GM23338 (cell line): ENCODE data around the gene TSPAN12. TPM values are rescaled to one million over a fixed set of nuclear protein-coding genes. Genes with fewer than 3 reads are reported as not detected.

Experiments used
- ATAC-seq: fragments of 200-7000 bp; cut with Tn5 transposase; 3 replicates; pipeline ENCODE4 v1.9.1; 2020
- DNase-seq: peaks from one replicate; pipeline ENCODE4 v3.0.0-alpha.2; 2015; ENCODE audit warnings: low spot score
- H2AFZ ChIP-seq: fragments of 200-600 bp; sonication (generic); 2 replicates; pipeline ENCODE4 v1.8.0; 2016; ENCODE audit warnings: antibody characterized with exemption, mild to moderate bottlenecking, moderate library complexity
- H3F3A ChIP-seq: fragments of 200-600 bp; sonication (generic); replicated peaks from 2 replicates; pipeline ENCODE4 v1.8.0; 2017; ENCODE audit warnings: antibody characterized with exemption, mixed run types, low read depth
- H3K27ac ChIP-seq: fragments of 200-600 bp; sonication (generic); 2 replicates; pipeline ENCODE4 v1.6.1; 2016; ENCODE audit warnings: low read depth
- H3K27me3 ChIP-seq: fragments of 200-600 bp; sonication (generic); 2 replicates; pipeline ENCODE4 v1.8.0; 2016; ENCODE audit warnings: mild to moderate bottlenecking, mixed run types, moderate library complexity; ENCODE audit not compliant: insufficient read depth
- H3K36me3 ChIP-seq: fragments of 200-600 bp; sonication (generic); 2 replicates; pipeline ENCODE4 v1.8.0; 2016; ENCODE audit warnings: mild to moderate bottlenecking; ENCODE audit not compliant: insufficient read depth
- H3K4me1 ChIP-seq: fragments of 200-600 bp; sonication (generic); 2 replicates; pipeline ENCODE4 v1.8.0; 2016; ENCODE audit warnings: mild to moderate bottlenecking, moderate library complexity; ENCODE audit not compliant: insufficient read depth
- H3K4me2 ChIP-seq: fragments of 200-600 bp; sonication (generic); 2 replicates; pipeline ENCODE4 v1.7.1; 2017; ENCODE audit warnings: mixed run types
- H3K4me3 ChIP-seq: fragments of 200-600 bp; sonication (generic); 2 replicates; pipeline ENCODE4 v1.6.1; 2016; ENCODE audit warnings: mixed run types
- H3K79me2 ChIP-seq: fragments of 200-600 bp; sonication (generic); replicated peaks from 2 replicates; pipeline ENCODE4 v1.8.0; 2017; ENCODE audit warnings: mild to moderate bottlenecking; ENCODE audit not compliant: insufficient read depth
- H3K9me2 ChIP-seq: fragments of 200-600 bp; sonication (generic); 2 replicates; pipeline ENCODE4 v1.8.0; 2017; ENCODE audit not compliant: insufficient read depth
- H4K20me1 ChIP-seq: fragments of 200-600 bp; sonication (generic); replicated peaks from 2 replicates; pipeline ENCODE4 v1.8.0; 2017; ENCODE audit warnings: mild to moderate bottlenecking; ENCODE audit not compliant: insufficient read depth
- H3K27ac Mint-ChIP-seq: 2 replicates; pipeline ENCODE4 v1.8.0; 2020; ENCODE audit warnings: inconsistent platforms, mild to moderate bottlenecking, moderate library complexity, mixed read lengths
- H3K27me3 Mint-ChIP-seq: 3 replicates; pipeline ENCODE4 v1.8.0; 2022; ENCODE audit warnings: low read depth, mild to moderate bottlenecking, moderate library complexity, mixed read lengths, inconsistent platforms; ENCODE audit not compliant: insufficient read depth, poor library complexity
- H3K36me3 Mint-ChIP-seq: 3 replicates; pipeline ENCODE4 v1.8.0; 2021; ENCODE audit warnings: low read depth, mild to moderate bottlenecking, inconsistent platforms, moderate library complexity, mixed read lengths
- H3K4me1 Mint-ChIP-seq: 3 replicates; pipeline ENCODE4 v1.8.0; 2020; ENCODE audit warnings: mild to moderate bottlenecking, inconsistent platforms, mixed read lengths
- H3K4me3 Mint-ChIP-seq: 3 replicates; pipeline ENCODE4 v1.8.0; 2021; ENCODE audit warnings: moderate library complexity, mild to moderate bottlenecking, inconsistent platforms, mixed read lengths
- H3K9me3 Mint-ChIP-seq: 3 replicates; pipeline ENCODE4 v1.8.0; 2020; ENCODE audit warnings: moderate library complexity, mild to moderate bottlenecking, inconsistent platforms, mixed read lengths
- CREB1 ChIP-seq: fragments of 250-450 bp; sonication (Bioruptor Pico); IDR thresholded peaks from 2 replicates; pipeline ENCODE4 v1.5.0; 2020; ENCODE audit warnings: low read depth, mild to moderate bottlenecking, moderate library complexity
- CTCF ChIP-seq, 2 experiments: fragments of 200-600 bp in 1 of 2; sonication (generic) in 1 of 2; conservative IDR thresholded peaks; 2 replicates each; pipeline versions ENCODE4 v1.5.1 to v1.6.1; 2016 to 2017; ENCODE audit warnings: antibody characterized with exemption in 2 of 2, low read depth in 2 of 2, mild to moderate bottlenecking in 2 of 2, moderate library complexity in 1 of 2
- ETS1 ChIP-seq: IDR thresholded peaks from 2 replicates; pipeline ENCODE4 v1.6.1; 2016; ENCODE audit warnings: antibody characterized with exemption
- EZH2 ChIP-seq: fragments of 200-600 bp; sonication (generic); IDR thresholded peaks from one replicate; pipeline ENCODE4 v1.8.0; 2017; ENCODE audit warnings: antibody characterized with exemption, mild to moderate bottlenecking, low read depth; ENCODE audit not compliant: unreplicated experiment
- EZH2phosphoT487 ChIP-seq: fragments of 200-600 bp; sonication (generic); IDR thresholded peaks from one replicate; pipeline ENCODE4 v1.8.1; 2018; ENCODE audit warnings: antibody characterized with exemption; ENCODE audit not compliant: unreplicated experiment
- JUNB ChIP-seq: IDR thresholded peaks from one replicate; pipeline ENCODE4 v1.6.1; 2016; ENCODE audit warnings: antibody characterized with exemption; ENCODE audit not compliant: unreplicated experiment
- NANOG ChIP-seq: IDR thresholded peaks from 2 replicates; pipeline ENCODE4 v1.6.1; 2016; ENCODE audit warnings: antibody characterized with exemption, borderline replicate concordance
- POLR2AphosphoS5 ChIP-seq: IDR thresholded peaks from 2 replicates; pipeline ENCODE4 v1.6.1; 2016; ENCODE audit warnings: antibody characterized with exemption, low read depth
- STAT1 ChIP-seq: IDR thresholded peaks from one replicate; pipeline ENCODE4 v1.6.1; 2016; ENCODE audit warnings: antibody characterized with exemption; ENCODE audit not compliant: unreplicated experiment
- ZNF114 ChIP-seq: fragments of 250-450 bp; sonication (Bioruptor Pico); IDR thresholded peaks from 2 replicates; pipeline ENCODE4 v1.5.0; 2020; ENCODE audit warnings: mild to moderate bottlenecking, moderate library complexity
- ZNF331 ChIP-seq: fragments of 250-450 bp; sonication (Bioruptor Pico); IDR thresholded peaks from 2 replicates; pipeline ENCODE4 v1.5.0; 2020; ENCODE audit warnings: low read depth, mild to moderate bottlenecking, moderate library complexity
- ZNF462 ChIP-seq: fragments of 250-450 bp; sonication (Bioruptor Pico); IDR thresholded peaks from 2 replicates; pipeline ENCODE4 v1.5.0; 2020; ENCODE audit warnings: mild to moderate bottlenecking, moderate library complexity
- polyA plus RNA-seq: library from polyadenylated mRNA; unstranded; fragments of >200 nt; fragmentation: Nextera tagmentation; extraction: Ambion mirVana; gene quantifications from 2 replicates; pipeline ENCODE4 v1.2.1, GENCODE V29; 2016
- total RNA-seq: library from RNA; depleted of rRNA; stranded (reverse); fragments of >200 nt; shearing (Covaris generic); gene quantifications from 2 replicates; pipeline ENCODE4 v1.2.3, GENCODE V29; 2014
- TF ChIP-seq, protein P1 (sequence below): IDR thresholded peaks from one replicate; pipeline ENCODE4 v1.6.1; 2018; ENCODE audit warnings: antibody characterized with exemption; ENCODE audit not compliant: unreplicated experiment

The TSPAN12 gene
- total and polyA plus RNA-seq, 2 experiments from 2014 or later, result 9.7 to 11.7 TPM

DNA sequence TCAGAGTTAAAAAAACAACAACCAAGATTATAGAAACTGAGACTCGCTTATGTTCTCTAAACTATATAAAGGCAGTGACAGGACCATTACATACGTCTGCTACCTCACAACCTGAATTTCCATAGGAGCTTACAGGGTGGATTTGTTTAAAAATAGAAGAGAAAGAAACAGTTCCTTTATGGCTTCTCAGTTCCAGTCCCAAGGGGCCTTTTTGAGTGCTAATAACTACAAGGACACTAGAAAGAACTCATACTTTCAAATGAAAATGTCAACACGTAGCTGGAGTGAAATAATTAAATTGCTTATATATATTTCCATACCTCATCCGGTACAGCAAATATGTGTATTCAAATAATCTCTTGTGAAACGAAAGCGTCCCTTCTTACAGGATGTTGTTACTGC, 19.7 kb downstream of the TSPAN12 start:
- no peak overlapping the region for H2AFZ ChIP-seq
- no peaks in the 10 kb centered on the region for H4K20me1 ChIP-seq
- Mint-ChIP-seq H3K9me3 (no peaks in the 10 kb centered on the region; the same call in 2 of the 3 replicates), H3K36me3 (peaks cover 9% of the 10 kb centered on the region), H3K27me3 (peaks cover 7% of the 10 kb centered on the region), H3K4me3 (no peak overlapping the region), H3K27ac (peak overlapping the region; percentile 57; the same call in 1 of the 2 replicates), H3K4me1 (peaks cover 62% of the 10 kb centered on the region)
- H3K36me3 ChIP-seq, result no peaks in the 10 kb centered on the region
- peak overlapping the region; percentile 41 for H3K4me2 ChIP-seq
- H3K4me1 ChIP-seq, result peaks cover 57% of the 10 kb centered on the region
- no peak overlapping the region for H3K27ac ChIP-seq
- DNase-seq (no peak), ATAC-seq (no peak; the same call in 2 of the 3 replicates)
- H3K4me3 ChIP-seq, result no peak overlapping the region
- TF ChIP-seq CREB1 (CRISPR knock-in tag) (no peak), ZNF331 (CRISPR knock-in tag) (no peak), CTCF (conservative IDR thresholded peaks at IDR 0.05; ENCODE audit: low read depth in 2 of 2) (no peak), NANOG (no peak), EZH2 (no peak), ZNF114 (CRISPR knock-in tag) (no peak), STAT1 (no peak), ETS1 (no peak), POLR2AphosphoS5 (no peak), JUNB (no peak), EZH2phosphoT487 (no peak), ZNF462 (CRISPR knock-in tag) (no peak)
- TF ChIP-seq, protein P1, sequence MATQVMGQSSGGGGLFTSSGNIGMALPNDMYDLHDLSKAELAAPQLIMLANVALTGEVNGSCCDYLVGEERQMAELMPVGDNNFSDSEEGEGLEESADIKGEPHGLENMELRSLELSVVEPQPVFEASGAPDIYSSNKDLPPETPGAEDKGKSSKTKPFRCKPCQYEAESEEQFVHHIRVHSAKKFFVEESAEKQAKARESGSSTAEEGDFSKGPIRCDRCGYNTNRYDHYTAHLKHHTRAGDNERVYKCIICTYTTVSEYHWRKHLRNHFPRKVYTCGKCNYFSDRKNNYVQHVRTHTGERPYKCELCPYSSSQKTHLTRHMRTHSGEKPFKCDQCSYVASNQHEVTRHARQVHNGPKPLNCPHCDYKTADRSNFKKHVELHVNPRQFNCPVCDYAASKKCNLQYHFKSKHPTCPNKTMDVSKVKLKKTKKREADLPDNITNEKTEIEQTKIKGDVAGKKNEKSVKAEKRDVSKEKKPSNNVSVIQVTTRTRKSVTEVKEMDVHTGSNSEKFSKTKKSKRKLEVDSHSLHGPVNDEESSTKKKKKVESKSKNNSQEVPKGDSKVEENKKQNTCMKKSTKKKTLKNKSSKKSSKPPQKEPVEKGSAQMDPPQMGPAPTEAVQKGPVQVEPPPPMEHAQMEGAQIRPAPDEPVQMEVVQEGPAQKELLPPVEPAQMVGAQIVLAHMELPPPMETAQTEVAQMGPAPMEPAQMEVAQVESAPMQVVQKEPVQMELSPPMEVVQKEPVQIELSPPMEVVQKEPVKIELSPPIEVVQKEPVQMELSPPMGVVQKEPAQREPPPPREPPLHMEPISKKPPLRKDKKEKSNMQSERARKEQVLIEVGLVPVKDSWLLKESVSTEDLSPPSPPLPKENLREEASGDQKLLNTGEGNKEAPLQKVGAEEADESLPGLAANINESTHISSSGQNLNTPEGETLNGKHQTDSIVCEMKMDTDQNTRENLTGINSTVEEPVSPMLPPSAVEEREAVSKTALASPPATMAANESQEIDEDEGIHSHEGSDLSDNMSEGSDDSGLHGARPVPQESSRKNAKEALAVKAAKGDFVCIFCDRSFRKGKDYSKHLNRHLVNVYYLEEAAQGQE, result no peak
- no peaks in the 10 kb centered on the region for H3K27me3 ChIP-seq
- H3F3A ChIP-seq, result no peaks in the 10 kb centered on the region
- 0 out of 2 replicates have a peak, but pooled peaks cover under 1% of the 10 kb centered on the region for H3K9me2 ChIP-seq
- H3K79me2 ChIP-seq, result no peaks in the 10 kb centered on the region
